ENCODE data around the gene ATG7.

DNA sequence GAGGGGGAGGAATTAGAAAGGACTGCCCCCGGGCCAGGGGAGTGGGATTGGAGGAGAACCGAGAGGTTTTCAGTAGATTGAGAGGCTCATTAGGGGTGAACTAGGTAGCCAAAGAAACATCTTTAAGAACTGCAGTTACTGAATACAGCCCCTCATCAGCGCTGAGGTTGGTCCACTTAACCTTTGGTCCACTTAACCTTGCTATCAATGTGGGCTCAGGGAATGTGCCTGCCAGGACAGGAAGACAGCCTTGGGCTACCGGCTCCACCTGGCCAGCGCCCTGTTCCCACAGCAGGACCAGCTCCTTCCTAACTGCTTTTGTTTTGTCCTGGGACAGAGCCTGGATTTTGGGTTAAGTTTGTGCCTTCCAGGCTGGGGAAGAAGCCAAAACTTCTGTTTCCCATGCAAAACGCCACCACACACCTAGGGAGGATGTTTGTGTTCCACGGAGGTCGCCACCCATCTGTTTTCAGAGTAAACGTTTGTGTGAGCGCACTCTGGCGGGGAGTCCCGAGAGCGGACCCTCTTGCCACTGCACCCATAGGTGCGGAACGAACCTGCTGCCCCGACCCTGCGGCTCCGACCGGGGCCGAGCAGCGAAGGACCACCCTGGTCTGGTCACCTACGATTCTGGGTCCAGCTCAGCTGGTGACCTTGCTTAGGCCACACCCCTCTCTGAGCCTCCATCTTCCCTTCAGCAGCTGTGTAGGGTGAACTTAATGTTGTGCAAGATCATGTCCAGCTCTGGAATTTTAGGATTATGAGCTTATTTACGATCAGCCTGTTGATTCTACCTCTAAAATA, 264.1 kb downstream of the ATG7 start:
- TF ChIP-seq YY1 (IDR thresholded peaks at IDR 0.05; ENCODE audit: insufficient read depth, insufficient read length) (no peak), ZNF274 (IDR thresholded peaks at IDR 0.05; ENCODE audit: low read depth, low read length) (no peak)
